ENCODE data around the gene DOK7.
A peak's percentile ranks its signal among the peaks of the same experiment; 100 is the strongest.
"Not testable (repeated sequence)": the region's sequence is repeated elsewhere in the genome, so short reads cannot be mapped to it uniquely, and the experiment has no call there.

Gene DOK7

GRCh38 chr4:3511601-3512000 lies 48.5 kb downstream of the DOK7 start:
- not testable (repeated sequence) for DNase-seq

- DNase-seq: no peak
These were observed 49.2 kb downstream of the DOK7 start for GRCh38 chr4:3512279-3512678.

- DNase-seq: no peak
These were observed 49.6 kb downstream of the DOK7 start for GRCh38 chr4:3512719-3513118.

DNA sequence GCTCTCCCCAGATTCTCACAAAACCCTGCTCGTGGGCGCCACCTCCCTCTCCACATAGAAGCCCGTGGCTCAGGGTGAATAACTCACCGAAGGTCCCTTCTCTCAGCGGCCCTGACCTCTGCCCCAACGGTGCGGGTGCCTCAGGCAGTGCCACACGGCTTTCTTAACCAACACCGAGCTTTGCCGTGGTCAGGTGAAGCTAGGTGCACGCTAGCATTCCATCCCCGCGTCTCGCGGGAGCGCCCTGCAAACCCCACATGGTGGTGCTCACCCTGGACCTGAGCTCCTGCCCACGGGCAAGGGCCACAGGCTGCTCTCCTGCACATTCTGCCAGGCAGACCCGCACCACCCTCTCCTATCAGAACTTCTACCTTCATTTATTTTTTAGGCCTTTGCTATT lies 50.7 kb downstream of the DOK7 start:
- DNase-seq: no peak

DNA sequence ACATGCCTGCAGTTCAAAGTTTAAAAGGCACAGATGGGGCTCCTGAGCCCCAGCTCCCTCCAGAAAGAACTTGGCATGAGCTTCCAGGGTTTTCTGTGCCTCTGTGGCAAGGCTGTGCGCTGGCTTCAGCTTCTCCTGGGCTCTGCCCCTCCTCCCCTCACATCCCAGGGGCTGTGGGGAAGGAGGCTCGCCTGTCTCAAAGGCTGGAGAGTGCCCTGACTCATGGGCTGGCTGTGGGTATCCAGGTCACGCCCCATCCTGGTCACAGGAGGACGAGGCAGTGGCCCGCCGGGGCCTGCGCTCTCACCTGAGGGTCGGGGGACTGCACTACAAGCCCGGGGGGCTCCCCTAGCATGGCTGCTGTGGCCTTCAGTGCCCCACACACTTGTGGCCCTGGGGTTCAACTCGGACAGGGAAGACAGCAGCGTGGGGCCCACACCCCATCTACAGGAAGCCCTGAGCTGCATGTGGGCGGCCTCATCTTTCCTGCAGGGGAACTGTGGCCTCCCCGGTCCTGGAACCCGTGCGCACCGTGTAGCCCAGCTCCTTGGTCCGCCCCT lies 51.2 kb downstream of the DOK7 start:
- DNase-seq: no peak

DNA sequence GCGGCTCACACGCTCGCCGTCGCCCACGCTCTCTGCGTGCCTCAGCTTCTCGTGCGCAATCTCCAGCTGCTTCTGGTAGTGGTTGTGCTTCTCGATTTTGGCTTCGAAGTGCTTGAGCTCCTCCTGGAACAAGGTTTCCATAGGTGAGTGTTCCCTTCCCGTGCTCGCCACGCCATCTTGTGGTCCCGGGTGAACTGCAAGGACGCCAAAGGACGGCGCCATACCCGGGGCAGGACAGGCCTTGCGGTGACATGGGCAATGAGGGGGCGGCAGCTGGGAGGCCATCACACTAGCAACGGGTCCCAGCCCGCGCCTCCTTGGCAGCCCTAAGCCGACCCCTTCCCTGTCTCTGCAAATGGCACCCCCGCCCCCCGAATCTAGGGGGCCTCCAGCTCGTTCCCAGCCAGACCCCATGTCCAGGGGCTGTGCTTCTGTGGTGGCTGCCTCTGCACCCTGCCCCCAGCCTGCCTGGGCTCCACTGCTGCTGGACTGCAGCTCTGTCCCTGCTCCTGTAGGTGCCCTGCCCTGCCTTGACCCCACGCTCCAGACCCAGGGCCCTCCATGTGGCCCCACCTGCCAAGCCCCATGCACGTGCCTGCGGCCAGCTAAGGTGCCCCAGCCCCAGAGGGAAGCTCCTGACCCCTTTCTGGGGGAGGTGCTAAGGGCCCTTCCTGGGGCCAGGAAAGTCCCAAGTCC lies 51.8 kb downstream of the DOK7 start:
- DNase-seq: no peak

DNA sequence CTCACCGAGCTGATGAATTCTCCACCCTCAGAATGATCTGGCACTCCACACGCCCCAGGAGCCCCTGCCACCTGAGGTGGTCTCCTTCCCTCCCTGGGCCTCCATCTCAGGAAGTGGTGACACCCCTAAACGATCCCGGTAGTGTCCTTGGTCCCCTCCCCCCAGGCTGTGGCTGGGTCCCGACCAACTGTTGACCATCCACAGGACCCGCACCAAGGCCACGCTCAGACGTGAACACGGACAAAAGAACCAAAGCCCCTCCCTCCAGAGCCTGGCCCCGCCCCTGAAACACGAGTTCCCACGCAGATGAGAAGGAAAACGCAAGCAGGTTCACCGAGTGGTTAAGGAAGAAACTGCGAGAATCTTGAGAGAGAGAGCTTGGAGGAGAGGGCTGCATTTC lies 52.5 kb downstream of the DOK7 start:
- no peak for DNase-seq

DNA sequence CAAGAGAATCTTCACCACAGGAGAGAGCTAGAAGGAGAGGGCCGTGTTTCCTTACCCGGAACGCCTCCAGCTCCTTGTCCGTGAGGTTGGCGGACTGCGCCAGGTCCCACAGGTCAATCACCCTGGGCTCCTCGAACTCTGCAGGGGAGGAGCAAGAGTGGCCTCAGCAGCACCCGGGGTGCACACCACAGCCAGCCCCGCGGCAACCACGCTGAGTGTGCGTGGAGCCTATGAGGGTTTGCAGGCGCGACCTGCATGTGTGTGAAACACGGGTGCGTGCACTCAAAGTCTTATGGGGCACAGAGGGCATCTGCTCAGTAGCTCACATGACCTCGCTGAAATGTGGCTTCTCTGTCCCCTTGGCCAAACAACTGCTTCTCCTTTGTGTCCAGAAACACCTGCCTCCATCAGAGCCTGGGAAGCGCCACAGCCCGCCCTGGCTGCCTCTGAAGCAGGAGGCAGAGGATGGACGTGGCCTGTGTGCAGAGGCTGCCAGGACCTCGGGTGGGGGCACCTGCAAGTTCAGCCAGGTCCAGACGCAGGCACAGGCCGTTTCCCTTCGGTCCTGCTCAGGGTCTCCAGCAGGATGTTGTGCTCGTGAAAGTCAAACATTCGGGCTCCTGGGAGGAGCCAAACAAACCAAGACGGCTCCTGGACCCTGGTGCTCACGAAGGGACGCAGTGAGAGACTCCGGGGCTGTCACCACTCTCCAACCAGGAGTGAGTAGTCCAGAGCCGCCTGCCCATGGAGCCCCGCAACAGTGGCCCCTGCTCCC lies 53.1 kb downstream of the DOK7 start:
- DNase-seq: no peak

- no peak for DNase-seq
These were observed 54.0 kb downstream of the DOK7 start for GRCh38 chr4:3516836-3517730.

DNA sequence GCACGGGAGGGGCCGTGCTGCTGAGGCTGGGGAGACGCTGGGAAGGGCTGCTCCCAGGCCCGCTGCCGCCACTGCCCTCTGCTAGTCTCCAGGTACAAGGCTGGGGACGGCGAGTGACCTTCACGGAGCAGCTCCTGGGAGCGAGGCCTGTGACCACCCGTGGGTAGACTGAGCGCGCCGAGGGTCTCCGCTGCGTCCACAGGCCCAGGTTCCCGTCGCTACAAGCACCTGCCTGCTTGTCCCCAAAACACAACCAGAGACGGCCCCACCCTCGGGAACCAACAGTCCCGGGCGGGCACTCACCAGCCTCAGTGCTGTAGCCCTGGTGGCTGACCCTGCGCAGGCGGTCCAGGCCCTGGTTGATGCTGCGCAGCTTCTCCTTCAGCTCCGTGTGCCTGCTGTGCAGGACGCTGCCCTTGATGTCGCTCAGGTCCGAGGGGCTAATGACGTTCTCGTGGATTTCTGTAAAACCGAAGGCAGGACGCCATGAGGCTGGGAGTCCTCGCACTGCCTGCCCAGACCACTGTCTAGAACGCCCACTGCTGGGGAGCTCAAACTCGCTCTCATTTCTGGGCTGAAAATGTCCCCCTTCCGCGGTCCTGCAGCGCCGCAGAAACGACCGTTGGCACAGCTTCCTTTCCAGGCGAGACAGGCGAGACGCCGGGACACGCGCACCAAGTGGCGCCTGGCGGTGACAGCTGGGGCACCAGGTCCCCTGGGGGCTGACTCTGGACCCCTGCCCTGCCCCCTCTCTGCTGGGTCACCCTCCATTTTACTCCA lies 54.8 kb downstream of the DOK7 start:
- DNase-seq: no peak

DNA sequence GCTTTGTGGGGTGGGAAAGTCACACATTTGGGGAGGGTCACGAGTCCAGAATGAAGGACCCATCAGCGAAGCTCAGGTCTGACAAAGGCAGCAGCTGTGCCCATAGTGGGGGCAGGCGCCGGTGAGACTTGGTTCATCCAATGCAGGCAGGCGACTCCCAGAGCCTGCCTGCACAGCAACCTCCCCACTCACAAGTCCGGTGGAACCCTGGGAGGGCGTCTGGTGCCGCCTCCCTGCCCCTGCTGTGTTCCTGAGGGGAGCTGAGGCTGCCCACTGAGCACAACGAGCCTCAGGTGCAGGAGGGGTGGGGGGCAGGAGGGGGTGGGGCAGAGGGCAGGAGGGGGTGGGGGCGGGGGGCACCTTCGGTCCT lies 55.4 kb downstream of the DOK7 start:
- DNase-seq: no peak

DNA sequence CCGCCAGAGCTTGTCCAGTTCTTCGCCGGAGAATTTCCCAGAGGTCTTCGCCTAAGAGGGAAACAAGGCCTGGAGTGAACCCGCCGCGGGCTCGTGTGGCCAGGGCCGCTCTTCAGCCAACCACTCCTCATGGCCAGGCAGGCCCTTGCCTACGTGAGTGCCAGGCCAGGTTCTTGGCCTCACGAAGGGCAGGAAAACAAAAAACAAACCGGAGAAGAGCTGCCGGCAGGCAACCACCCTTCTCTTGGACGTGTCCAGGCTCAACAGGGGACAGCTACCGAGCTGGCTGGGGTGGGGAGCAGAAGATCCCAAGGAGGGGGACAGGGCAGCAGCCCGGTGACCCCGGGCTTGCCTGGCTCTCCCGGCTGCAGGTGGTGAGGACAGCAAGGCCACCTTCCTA lies 55.8 kb downstream of the DOK7 start:
- no peak for DNase-seq

- DNase-seq: no peak
These were observed 56.6 kb downstream of the DOK7 start for GRCh38 chr4:3519468-3520264.

DNA sequence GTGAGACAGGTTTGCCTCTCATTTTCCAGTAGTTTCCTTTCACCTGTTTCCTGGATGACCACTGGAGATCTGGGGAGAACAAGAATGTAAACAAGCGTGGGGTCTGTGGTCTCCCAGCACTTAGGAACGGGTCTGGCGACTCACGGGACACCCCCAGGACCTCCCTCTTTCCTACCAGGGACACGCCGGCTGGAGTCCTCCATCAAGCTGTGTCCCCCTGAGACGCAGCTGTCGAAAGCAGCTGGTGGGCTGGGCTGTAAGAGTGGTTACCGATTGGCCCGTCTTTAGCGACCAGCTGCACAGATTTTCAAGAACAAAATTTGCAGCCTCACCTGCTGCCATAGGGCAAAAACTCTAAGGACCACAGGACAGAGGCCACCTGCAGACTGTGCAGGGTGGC lies 57.2 kb downstream of the DOK7 start:
- DNase-seq: no peak

DNA sequence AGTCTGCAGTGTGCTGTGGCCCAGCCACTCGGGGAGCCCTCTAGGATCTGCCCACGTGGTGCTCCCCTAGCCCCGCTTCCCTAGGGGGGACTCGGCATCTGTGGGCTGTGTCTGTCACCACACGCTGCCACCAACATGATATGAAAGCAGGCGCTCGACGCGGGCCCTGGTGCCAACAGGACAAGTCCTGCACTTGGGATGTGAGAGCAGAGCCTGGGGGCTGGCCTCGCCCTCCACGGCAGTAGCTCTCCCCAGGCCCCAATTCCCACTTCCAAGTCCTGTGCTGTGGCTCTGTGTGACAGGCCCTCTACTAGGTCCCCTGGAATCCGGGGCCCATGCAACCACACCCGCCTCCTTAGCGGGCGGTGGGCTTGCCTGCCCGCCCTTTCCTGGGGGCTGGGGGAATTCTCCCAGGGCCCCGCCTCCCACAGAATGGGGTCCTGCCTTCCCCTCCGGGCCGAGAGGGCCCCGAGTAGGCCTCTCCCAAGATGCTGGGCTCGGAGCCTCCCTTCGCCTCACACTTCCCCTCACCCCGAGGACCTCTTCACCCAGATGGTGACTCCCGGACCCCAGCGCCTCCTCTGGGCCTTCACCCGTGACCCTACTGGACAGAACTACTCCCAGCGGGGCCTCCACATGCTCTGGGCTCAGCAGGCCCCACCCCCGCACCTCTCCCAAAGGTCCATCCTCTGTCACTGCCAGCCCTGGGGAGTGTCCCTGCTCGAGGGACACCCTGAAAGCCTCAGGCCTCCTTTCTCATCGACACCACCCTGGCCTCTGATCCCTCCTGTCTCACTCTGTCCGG lies 57.9 kb downstream of the DOK7 start:
- DNase-seq: no peak

DNA sequence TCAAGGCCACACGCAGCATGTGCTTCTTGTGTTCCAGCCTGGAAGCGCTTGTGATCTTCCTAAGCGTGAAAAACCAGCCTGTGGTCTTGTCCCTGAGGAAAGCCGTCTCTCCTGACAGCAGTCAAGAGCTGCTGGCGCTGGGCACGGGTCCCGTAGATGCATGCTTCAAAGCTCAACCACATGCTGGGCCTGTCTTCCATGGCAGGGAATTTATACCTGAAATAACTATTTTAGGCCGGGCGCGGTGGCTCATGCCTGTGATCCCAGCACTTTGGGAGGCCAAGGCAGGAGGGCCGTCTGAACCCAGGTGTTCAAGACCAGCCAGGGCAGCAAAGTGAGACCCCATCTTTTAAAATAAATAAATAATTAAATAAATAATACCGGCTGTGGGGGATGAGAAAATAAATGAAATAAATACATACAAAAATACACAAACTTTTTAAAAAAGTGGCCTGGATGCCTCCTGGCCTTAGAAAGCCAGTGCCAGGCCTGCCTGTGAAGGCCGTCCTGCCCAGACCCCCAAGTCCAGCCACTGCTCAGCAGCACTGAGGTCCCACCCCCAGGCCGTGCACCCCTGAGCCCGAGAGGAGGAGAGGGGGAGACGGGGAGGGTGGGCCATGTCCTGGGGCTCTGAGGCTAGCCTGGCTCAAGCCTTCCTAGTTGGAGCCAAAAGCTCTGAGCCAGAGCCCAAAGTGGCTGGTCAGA lies 58.7 kb downstream of the DOK7 start:
- DNase-seq: no peak

DNA sequence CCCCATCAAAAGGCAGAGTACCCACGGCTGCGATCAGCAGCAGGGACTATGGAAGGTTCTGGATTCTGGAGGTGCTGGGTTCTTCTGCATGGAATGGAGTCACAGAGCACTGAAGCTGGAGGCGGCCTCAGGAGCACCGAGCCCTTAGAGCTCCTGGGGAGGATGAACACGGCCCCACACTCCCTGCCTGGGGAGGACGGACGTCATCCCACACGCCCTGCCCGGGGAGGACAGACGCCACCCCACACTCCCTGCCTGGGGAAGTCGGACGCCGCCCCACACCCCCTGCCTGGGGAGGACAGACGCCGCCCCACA lies 59.2 kb downstream of the DOK7 start:
- no peak for DNase-seq

GRCh38 chr4:3522651-3523050 lies 59.5 kb downstream of the DOK7 start:
- no peak for DNase-seq

DNA sequence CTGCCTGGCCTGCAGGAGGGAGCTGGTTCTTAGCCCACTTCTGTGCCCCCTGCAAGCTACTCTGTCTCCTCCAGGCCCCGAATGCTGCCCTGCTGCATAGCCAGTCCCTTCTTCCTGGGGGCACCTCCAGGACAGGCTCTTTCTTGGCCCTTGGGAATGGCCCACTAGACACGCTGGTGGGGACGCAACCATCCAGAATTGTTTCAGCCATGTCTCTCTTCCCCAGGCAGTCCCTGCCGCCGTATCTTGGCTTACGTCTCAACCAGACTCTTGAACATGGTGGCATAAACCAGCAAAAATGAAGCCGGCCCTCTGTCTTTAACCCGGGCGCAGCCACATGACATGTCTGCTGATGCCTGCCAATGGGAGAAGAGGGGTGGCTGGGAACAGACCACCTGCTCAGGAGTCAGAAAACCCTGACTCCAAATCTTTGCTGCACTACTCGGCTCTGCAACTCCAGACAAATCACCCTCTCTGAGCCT lies 60.1 kb downstream of the DOK7 start:
- DNase-seq: peak; percentile 1

GRCh38 chr4:3523628-3524221 lies 60.6 kb downstream of the DOK7 start:
- peak; percentile 1 for DNase-seq
